HG03135 (cell line): ENCODE data around the gene HDAC6.

Source experiments
- ATAC-seq: cut with Tn5 transposase; IDR thresholded peaks from one replicate; pipeline ENCODE4 v1.9.1; 2021; ENCODE audit warnings: mild to moderate bottlenecking, moderate library complexity; ENCODE audit not compliant: unreplicated experiment

Gene HDAC6

GRCh38 chrX:48801280-48802088, at the start of gene HDAC6:
Gene HDAC6 (plus strand): TSS chrX:48802067. CDS start chrX:48802693, 626 bp downstream.
- peak; percentile 85 for ATAC-seq

GRCh38 chrX:48752498-48752897, 49.4 kb upstream of the HDAC6 start:
- ATAC-seq = no peak

- ATAC-seq = no peak
These were observed 48.1 kb upstream of the HDAC6 start for GRCh38 chrX:48753708-48754228.

- no peak for ATAC-seq
These were observed 47.6 kb upstream of the HDAC6 start for GRCh38 chrX:48754238-48754637.

- ATAC-seq = no peak
These were observed 40.0 kb upstream of the HDAC6 start, which contains the start of gene GLOD5 for GRCh38 chrX:48761674-48762471. Gene GLOD5 (plus strand): TSS chrX:48761747. CDS start chrX:48761791, 44 bp downstream.

GRCh38 chrX:48769230-48769629, 32.6 kb upstream of the HDAC6 start:
- ATAC-seq = no peak

- no peak for ATAC-seq
These were observed 31.6 kb upstream of the HDAC6 start for GRCh38 chrX:48770296-48770695.

- ATAC-seq = no peak
These were observed 29.3 kb upstream of the HDAC6 start for GRCh38 chrX:48772602-48773001.

- no peak for ATAC-seq
These were observed 24.9 kb upstream of the HDAC6 start for GRCh38 chrX:48776818-48777439.

- no peak for ATAC-seq
These were observed 22.5 kb upstream of the HDAC6 start for GRCh38 chrX:48779399-48779798.

GRCh38 chrX:48781705-48782104, 20.2 kb upstream of the HDAC6 start:
- no peak for ATAC-seq

GRCh38 chrX:48782216-48782615, 19.7 kb upstream of the HDAC6 start:
- ATAC-seq = no peak

- no peak for ATAC-seq
These were observed 19.1 kb upstream of the HDAC6 start for GRCh38 chrX:48782795-48783194.

- ATAC-seq = no peak
These were observed 17.1 kb upstream of the HDAC6 start for GRCh38 chrX:48784726-48785125.

GRCh38 chrX:48785186-48785539, 16.7 kb upstream of the HDAC6 start:
- ATAC-seq = no peak

- ATAC-seq = no peak
These were observed 16.2 kb upstream of the HDAC6 start for GRCh38 chrX:48785540-48786214.

- ATAC-seq = no peak
These were observed 15.5 kb upstream of the HDAC6 start, which contains the start of gene GATA1 for GRCh38 chrX:48786341-48786800. Gene GATA1 (plus strand): TSS chrX:48786590. CDS start chrX:48791110, 4,520 bp downstream.

GRCh38 chrX:48786825-48787504, 14.9 kb upstream of the HDAC6 start:
- no peak for ATAC-seq

- no peak for ATAC-seq
These were observed 14.1 kb upstream of the HDAC6 start for GRCh38 chrX:48787505-48788443.
